Activated CD4-positive, alpha-beta T cell treated with anti-CD3 and anti-CD28 coated beads for 48 hours (primary cell): ENCODE data around the gene ZFYVE19.

Experiments used
- DNase-seq: peaks from one replicate; pipeline ENCODE4 v3.0.0-alpha.2; 2020

Gene ZFYVE19, protein sequence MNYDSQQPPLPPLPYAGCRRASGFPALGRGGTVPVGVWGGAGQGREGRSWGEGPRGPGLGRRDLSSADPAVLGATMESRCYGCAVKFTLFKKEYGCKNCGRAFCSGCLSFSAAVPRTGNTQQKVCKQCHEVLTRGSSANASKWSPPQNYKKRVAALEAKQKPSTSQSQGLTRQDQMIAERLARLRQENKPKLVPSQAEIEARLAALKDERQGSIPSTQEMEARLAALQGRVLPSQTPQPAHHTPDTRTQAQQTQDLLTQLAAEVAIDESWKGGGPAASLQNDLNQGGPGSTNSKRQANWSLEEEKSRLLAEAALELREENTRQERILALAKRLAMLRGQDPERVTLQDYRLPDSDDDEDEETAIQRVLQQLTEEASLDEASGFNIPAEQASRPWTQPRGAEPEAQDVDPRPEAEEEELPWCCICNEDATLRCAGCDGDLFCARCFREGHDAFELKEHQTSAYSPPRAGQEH

DNA sequence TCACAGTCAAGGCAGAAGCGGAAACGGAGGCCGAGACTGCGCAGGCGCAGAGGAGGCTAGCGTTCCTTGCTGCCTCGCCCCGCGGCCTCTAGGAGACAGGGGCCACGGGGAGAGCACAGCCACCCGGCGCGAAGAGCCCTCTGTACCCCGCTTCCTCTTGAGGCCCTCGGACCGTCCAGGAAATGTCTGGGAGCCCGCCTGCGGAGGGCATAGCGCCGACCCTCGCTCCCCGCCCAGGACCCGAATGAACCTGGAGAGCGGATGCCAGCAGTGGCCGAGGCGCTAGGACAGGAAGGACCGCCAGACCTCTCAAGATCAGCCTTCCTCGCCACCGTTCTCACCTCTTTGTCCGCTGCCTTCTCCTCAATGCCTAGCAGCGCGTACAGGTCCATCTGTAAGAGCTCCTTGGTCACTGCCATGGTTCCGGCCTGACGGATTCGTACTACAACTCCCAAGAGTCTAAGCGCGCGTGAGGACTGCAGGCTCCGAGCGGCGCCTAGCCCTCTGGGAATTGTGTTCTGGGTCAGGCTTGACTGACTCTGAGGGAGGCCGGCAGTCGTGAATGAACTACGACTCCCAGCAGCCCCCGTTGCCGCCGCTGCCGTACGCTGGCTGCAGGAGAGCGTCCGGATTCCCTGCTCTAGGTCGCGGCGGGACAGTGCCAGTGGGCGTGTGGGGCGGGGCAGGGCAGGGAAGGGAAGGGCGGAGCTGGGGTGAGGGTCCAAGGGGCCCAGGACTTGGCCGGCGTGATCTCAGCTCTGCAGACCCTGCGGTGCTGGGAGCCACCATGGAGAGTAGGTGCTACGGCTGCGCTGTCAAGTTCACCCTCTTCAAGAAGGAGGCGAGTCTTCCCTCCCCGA, at the start of gene ZFYVE19, which contains the start of gene DNAJC17:
ZFYVE19 (plus strand) TSS at position 62 of the 860 bp plus-strand sequence; CDS start at position 563, 501 bp downstream.
DNAJC17 (minus strand) TSS at position 446 of the 860 bp plus-strand sequence; CDS start at position 419, 27 bp downstream.
- DNase-seq = peak; percentile 97

DNA sequence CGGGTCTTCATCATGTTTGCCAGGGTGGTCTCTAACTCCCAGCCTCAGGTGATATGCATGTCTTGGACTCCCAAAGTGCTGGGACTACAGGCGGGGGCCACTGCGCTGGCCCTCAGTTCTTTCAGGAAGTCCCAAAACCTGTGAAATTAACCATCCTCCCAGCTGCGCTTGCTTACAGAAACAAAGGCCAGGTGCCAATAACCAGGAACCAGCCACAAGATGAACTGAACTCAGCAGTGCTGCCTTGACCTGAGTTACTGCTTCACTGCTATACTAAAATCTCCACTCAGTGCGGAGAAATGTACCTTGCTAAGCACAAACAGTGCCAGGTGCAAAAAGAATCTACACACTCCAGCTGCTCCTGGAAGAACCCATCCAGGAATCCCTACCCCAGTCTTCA, 46.9 kb upstream of the ZFYVE19 start:
- no peak for DNase-seq

DNA sequence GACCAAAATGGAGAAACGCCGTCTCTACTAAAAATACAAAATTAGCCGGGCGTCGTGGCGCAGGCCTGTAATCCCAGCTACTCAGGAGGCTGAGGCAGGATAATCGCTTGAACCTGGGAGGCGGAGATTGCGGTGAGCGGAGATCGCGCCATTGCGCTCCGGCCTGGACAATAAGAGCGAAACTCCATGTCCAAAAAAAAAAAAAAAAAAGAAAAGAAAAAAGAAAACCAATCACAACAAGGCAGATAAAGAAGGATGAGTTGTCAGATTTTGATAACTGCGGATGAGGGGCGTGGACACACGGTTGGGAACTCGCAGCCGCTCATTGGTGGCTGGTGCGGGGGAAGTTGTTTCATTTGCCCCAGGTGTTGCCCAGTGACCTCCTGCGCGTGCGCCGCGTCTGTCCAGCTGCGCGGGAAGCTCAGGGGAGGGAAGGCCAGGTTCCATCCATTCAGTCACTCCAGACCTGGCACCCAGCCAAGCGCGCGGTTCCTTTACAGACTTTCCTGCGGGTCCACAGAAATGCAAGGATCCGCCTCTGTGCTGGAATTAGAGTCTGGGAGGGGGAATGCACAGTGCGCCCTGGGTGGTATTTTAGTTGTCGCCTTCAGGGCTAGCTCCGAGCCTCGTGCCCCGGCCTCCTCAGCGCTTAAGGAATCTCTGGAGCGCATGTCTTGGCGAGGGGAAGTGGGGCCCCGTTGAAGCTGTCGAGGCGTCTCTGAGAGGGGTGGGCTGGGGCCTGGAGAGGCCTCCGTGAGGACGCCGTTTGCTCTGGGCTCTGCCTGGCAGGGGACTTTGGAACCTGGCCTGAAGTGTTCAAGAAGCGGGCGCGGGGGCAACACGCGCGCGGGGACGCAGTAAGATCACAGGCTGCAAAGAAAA, 43.7 kb upstream of the ZFYVE19 start:
- DNase-seq = peak; percentile 68

DNA sequence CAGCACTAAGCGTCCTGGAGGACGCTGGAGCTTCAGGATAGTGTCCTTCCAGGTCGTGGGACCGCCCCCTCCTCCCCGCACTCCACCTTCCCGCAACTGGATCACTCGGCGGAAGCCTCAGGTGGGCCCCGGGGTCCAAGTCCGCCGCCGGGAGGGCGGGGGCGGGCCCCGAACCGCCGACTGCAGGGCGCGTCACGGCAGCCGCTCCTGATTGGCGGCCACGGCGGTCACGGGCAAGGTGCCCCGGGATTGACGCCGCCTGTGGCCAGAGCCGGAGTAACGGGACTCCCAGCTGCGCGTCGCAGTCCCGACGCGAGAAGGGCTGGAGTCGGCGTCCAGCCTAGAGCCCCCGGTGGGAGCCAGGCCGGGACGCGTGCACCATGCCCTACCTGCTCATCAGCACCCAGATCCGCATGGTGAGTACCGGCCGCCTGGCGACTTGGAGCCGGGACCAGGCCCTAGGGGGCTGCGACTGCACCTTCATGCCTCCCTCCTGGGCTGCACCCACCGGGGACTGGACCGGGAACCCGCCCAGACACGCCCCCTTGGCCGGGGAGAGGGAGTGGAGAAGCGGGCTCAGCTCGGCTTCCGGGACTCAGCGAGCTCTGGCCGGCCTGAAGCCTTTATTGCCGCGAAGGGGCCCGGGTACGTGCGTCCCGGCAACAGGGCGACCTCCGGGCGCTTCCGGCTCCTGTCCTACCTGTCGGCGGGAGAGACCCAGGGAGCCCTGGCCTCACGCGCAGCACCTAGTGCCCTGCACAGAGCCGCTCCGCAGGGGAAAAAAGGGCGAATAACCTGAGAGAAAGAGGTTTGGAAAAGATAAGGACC, 42.9 kb upstream of the ZFYVE19 start, which contains the start of gene GCHFR:
GCHFR (plus strand) TSS at position 268 of the 828 bp plus-strand sequence; CDS start at position 381, 113 bp downstream.
- DNase-seq = peak; percentile 78

DNA sequence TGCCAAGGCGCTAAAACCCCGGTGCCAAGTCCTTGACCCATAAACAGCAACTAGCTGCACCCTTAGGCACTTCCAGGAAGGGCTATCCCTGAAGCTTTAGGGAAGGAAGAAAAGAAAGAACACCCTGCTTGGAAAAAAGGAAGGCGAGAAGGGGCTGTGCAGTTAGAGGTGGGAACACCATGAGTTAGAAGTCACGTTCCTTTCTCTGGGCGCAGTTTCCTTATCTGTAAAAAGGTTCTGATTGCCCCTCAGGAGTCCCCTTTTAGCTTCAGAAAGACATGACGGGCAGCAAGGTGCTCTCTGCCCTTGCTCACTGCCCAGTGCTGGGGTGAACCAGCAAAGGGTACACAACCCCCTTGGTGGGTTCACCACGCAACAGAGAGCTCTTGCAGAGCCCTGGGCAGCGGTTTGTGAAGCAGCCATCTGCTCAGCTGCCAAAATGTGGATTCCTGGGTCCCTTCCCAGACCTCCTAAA, 42.2 kb upstream of the ZFYVE19 start:
- DNase-seq = no peak

DNA sequence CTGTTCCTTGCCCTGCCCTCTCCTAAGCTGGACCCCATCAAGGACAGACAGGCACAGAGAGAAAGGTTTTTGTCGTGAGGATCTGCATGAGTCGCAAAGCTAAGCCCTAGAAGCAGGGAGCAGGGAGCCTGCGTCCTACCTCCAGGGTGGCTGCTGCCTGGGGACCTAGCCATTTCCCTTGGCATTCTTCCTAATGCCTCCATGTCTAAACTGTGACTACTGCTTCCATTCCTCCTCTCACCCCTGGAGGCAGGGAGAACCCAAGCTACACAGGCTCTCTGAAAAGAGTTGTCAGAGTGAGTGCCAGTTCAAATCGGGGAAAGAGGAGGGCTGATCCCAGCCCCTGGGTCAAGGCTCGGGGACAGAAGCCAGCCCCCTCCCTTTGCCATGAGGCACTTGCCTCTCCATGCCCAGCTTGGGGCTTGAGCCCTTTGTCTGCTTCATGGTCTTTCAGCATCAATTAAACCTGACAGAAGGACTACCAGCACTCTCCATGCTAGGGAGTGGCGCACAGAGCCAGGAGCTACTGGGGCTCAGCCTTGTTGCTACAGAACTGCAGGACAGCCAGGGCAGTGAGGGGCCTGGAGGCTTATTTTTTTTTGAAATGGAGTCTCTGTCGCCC, 40.6 kb upstream of the ZFYVE19 start:
- DNase-seq = no peak

DNA sequence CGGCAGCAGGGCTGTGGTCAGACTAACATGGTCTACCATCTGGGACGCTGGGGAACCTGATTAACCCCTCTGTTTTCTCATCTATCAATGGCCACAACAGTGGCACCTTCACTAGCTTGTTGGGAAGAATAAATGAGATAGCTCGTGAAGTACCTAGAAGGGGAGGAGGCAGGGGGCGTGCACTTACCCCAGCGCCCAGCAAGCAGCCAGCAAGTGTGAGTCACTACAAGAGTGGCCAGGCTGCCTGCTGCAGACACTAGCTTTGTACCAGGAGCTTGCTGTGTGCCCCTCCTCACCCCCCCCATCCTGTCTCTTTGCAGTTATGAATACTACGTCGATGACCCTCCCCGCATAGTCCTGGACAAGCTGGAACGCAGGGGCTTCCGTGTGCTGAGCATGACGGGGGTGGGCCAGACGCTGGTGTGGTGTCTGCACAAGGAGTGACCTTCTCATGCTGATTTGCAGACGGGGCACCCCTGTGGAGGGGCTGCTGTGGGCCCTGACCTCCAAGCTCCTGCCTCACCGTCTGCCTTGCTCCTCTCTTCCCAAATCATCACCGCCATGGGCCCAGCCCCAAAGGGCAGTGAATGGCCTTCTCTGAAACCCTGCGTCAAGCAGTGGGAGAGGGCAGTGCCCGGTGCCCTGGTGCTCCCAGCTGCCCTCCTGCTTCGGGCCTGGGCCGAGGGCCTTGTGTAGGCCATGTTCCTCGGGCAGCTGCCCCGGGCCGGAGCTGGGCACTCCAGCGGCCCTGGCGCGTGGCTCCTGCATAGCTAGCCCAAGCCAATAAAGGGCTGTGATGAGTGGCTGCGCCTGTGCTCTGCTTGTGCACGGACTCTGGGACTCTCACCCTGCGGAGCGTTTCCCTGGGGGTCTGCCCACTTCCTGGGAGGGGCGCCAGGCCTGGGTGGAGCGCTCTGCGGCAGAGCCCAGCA, 39.7 kb upstream of the ZFYVE19 start:
- no peak for DNase-seq

DNA sequence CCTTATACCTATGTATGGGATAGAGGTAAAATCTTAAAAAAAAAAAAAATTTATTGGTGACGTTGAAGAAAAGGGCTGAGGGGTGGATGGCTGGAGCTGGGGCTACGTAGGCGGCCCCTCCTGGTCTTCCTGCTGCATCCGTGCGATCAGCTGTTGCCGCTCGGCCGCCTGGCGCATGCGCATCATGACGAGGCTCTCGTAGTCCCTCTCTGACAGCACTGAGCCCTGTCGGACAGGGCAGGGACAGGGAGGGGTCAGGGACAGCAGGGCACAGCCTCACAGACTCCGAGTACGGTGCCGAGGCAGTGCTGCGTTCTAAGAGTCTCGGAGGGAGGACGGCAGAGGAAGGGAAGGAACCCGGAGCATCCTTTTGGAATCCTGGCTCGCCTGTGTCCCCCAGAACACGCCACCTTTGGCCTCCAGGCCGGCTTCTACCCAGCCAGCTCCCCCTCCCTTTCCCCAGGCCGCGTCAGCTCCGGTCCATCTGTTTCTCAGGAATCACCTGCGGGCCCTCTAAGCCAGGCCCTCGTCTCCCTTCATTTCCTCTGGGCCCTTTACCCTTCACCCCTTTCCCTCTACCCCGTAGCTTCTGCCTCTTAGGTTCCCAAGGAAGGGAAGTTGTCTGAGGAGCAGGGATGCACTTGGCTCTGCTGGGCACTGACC, 38.9 kb upstream of the ZFYVE19 start:
- DNase-seq = no peak

DNA sequence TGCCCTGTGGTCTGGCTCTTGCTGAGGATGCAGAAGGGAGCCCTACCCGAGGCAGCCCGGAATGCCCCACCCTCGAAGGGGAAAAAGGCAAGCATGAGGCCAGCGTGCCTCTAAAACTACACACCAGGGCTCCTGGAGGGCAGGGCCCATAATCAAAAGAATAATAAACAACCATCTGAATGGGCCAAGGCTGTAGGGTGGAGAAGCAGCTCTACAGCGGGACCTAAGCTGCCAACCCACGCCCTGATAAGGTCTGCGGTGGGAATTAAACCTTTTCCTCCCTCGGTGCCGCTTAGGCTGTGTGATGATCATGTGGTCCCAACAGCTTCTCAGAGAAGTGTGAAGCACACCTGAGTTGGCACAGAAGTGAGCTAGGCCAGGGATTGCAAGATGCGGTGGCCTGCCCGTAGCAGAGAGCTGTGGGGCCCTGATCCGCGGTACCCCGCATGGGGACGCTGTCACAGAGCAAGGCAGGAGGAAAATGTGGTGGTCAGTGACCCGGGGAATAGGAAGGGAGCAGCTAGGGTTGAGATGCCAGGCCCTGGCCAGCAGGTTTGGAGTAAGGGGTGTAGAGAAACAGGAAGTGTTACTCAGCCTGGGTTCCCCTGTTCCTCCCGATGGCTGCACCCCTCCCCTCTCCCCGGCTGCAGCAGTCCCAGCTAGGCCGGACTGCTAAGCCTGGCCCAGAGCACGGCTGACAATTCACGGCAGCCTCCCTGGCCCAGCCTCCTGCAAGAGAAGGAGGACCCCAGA, 38.2 kb upstream of the ZFYVE19 start:
- DNase-seq = peak; percentile 11

DNA sequence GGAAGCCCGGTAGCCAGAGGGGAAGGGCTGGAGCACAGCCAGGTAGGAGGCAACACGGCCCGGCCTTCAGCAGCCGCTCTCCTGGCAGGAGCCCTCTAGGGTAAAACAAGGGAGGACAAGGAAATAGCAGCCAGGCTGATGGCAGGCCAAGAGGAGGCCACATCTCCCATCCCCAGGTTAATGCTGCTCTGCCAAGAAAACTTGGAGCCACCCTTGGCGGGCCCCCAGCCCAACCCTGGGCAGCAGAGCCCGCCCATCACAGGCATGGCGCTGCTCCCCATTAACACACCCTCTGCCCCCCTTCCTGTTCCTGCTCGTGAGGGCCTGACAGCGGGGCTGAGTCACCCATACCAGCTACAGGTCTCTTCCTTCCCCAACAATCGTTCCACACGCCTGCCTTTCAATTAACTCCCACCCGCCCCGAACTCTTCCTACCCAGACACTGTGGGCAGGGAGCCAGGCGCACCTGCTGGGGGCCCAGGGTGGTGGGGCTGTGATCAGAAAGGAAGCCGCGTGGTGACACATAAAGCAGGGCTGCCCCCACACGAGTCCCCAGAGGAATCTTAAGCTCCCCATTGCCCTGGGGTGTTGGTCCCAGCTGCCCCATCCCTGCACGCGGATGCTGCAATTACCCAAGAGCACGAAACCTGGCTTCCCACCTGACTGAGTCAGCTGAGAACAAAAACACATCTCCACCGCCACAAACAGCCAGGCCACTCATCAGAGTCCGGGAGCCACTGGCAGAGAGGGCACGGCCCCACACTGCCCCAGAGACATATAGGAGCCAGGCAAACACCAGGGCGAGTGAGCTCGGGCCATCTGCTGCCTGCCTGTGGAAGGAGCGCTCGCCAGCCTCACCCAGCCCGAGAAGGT, 37.4 kb upstream of the ZFYVE19 start, which contains the start of gene C15orf62:
C15orf62 (plus strand) TSS at position 707 of the 873 bp plus-strand sequence. CDS start 516 bp downstream, outside the sequence.
- peak; percentile 72 for DNase-seq

DNA sequence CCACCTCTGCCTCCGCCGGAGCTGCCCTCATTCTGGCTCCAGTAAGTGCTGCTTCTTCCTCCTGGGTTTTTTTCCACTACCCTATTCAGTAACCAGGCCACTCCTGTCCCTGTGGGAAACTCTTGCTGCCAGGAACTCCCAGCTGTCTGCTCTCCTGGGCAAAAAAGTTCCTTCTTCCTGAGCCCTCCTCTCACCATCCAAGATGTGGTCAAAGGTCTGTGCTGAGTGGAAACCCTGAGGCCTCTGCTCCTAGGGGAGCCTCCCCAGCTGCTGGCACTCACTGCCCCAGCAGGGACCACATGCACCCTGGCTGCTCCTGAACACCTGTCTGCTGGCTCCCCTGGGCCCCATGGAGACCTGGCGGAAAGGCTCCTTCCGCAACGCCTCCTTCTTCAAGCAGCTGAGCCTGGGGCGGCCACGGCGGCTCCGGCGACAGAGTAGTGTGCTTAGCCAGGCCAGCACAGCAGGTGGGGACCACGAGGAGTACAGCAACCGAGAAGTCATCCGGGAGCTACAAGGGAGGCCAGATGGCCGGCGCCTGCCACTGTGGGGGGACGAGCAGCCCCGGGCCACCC, 36.7 kb upstream of the ZFYVE19 start:
- DNase-seq = no peak

DNA sequence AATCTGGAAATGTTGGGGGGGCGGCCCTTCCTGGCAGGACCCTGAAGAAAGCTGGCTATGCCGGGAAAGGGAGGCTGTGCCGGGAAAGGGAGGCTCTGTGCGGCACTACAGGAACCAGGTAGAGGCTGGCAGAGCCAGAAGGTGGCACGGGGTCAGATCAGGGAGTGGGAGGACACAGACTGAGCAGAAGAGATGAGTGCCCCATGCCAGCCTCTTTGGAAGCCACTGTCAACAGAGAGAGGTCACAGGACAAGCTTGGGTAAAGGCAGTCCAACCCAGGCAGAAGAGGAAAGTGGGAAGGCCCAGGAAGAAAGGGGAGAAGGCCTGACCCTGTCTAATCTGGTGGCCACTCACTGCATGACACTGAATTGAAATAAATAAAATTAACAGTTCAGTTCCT, 35.6 kb upstream of the ZFYVE19 start:
- no peak for DNase-seq

DNA sequence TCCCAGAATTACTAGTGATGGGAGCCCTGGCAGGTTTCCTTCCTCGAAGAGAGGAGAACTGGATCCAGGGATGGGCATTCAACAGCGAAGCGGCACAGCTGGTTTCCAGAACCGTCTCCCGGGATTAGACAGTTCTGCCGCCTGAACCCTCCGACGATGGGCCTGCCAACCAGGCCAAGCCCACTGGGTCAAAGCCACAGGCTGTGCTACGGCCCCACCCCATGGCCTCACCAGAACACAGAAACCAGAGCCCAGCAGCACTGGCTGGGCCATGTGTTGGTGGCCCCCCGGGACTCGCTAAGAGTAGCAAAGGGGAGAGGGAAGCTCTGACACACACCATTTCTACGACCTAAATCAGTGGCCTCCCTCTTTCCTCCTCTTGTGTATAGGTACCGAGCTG, 34.9 kb upstream of the ZFYVE19 start:
- no peak for DNase-seq

DNA sequence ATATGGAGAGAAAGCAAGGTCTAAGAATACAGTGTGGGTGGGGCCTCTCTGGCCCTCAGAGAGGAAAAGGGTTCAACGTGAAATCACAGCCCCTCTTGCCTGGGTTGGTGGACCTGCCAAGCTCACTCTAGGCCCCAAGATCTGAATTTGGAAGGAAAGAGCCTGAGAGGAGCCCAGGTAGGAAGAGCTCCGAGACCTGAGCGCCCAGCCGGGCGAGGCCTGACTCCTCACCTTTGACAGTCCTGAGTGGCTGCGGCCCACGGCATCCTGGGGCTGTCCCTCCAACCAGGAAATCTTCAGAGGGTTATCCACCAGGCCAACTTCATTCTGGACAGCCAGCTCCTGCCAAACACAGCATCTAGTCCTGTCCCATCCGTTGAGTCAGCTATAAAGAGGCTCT, 33.4 kb upstream of the ZFYVE19 start:
- no peak for DNase-seq

DNA sequence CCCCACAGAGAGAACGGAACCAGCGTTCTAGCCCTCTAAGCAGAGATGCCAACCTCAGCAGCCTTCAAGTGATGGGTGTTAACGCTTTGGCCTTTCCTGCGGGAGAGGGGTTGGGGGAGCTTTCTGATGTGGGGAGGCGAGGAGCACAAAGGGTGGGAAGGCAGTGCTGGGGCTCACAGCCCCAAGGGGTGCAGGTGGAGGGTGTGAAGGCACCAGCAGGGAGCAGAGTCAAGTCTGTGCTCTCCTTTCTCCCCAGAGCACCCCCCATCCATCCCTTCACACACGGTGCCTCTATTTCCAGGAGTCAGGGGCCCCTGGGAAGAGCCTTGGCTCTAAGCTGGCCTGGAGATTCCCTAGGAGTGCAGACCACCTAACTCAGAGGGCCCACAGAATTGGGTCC, 33.0 kb upstream of the ZFYVE19 start:
- DNase-seq = no peak

DNA sequence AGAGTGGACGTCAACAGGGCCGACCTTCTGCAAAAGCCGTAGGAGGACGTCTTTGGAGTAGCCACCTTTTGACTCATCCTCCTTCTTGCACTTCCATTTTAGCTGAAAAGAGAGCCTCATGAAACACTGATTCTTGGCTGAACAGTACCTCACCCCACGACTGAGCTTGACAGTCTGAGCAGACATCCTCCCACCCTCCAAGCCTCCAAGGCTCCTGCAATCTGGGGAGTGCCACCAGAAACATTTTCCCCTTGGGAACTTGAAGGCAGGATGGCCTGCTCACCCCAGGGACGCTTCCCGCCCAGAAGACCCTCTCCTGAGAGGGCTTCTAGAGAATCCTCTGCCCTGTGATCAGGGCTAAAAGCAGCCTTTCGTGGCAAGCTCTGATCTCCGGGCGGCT, 31.9 kb upstream of the ZFYVE19 start:
- no peak for DNase-seq
